HCEC 1CT (cell line): ENCODE measurements around the gene REV3L.
"Not testable (repeated sequence)": the region's sequence is repeated elsewhere in the genome, so short reads cannot be mapped to it uniquely, and the experiment has no call there.

Experiments used
- DNase-seq: peaks from one replicate; pipeline ENCODE4 v3.0.0-alpha.2; 2017

The REV3L gene

DNA sequence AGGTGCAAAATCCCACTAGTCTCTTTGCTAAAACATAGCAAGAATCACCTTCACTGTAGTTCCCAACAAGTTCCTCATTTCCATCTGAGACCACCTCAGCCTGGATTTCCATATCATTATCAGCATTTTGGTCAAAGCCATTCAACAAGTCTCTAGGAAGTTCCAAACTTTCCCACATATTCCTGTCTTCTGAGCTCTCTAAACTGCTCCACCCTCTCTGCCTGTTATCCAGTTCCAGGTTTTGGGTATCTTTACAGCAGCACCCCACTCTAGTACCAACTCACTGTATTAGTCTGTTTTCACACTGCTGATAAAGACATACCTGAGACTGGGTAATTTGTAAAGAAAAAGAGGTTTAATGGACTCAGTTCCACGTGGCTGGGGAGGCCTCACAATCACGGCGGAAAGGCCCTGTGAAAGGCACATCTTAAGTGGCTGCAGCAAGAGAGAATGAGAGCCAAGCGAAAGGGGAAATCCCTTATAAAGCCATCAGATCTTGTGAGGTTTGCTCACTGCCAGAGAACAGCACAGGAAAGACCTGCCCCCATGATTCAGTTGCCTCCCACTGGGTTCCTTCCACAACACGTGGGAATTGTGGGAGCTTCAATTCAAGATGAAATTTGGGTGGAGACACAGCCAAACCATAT lies 192.2 kb downstream of the REV3L start:
- not testable (repeated sequence) for DNase-seq

- DNase-seq, result not testable (repeated sequence)
These were observed 198.7 kb downstream of the REV3L start for GRCh38 chr6:111284356-111284755.

- no peak for DNase-seq
These were observed 199.3 kb downstream of the REV3L start for GRCh38 chr6:111283707-111284106.

- DNase-seq, result no peak
These were observed 200.5 kb downstream of the REV3L start for GRCh38 chr6:111282515-111282914.

GRCh38 chr6:111280445-111280955 lies 202.5 kb downstream of the REV3L start:
- DNase-seq, result no peak

DNA sequence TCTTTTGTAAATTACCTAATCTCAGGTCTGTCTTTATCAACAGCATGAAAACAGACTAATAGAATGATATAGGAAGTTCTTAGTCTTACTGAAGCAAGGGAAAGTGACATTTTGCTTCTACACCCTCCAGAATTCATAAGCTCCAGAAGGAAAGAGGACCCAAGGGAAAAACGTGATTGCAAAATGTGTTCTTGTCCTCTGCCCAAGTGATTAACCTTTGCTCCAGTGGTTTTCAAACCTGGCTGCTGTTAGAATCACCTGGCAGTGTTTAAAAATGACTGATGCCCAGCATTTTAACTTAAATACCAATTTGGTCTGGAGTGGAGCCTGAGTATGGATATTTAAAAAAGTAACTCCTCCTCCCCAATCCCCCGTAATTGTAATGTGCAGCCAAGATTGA lies 204.3 kb downstream of the REV3L start:
- no peak for DNase-seq

DNA sequence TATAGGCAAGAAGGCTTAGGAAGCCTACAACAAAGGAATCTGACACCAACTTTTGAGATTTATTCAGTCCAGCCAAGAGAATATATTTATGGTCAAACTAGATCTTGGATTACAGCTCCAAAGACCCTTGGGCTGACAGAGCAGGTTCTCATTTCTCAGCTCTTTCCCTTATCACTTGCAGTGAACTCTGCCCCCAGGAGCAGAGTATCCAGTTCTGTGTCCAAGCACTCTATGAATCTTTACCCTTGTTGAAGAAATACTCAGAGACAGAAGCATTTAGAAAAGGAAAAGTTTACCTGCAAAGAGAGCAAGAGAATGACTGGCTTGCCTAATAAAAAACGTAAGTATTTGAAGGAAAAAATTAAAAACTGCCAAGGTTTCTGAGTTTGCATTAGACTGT lies 205.2 kb downstream of the REV3L start:
- no peak for DNase-seq

- DNase-seq, result no peak
These were observed 206.3 kb downstream of the REV3L start for GRCh38 chr6:111276736-111277135.

- DNase-seq, result no peak
These were observed 206.7 kb downstream of the REV3L start for GRCh38 chr6:111276335-111276734.

- no peak for DNase-seq
These were observed 208.3 kb downstream of the REV3L start for GRCh38 chr6:111274593-111275217.

GRCh38 chr6:111270121-111270520 lies 212.9 kb downstream of the REV3L start:
- no peak for DNase-seq

GRCh38 chr6:111269401-111269970 lies 213.5 kb downstream of the REV3L start:
- peak; percentile 27 for DNase-seq

GRCh38 chr6:111267764-111268333 lies 215.2 kb downstream of the REV3L start:
- DNase-seq, result no peak

DNA sequence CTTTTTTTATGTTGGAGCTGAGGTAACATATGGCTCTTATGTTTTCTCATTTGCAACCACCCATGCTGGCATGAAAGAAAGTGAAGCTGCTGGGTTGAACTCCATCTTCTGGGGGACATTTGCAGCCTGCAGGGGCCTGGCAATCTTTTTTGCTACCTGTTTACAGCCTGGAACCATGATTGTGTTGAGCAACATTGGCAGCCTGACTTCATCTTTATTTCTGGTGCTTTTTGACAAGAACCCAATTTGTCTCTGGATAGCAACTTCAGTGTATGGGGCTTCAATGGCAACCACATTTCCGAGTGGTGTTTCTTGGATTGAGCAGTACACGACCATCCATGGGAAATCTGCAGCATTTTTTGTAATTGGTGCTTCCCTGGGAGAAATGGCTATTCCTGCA lies 216.7 kb downstream of the REV3L start:
- DNase-seq, result no peak

DNA sequence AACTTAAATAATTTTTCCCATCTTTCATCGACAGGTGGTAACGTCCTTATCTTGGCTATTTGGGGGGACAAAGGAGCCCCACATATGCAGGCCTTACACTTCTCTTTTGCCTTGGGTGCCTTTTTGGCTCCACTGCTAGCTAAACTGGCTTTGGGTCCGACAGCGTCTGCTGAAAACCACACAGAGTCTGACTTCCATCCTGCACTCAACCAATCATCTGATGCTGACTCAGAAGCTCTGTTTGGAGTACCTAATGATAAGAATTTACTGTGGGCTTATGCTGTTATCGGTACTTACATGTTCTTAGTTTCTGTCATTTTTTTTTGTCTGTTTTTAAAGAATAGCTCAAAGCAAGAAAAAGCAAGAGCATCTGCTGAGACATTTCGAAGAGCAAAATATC lies 217.2 kb downstream of the REV3L start:
- DNase-seq, result no peak

GRCh38 chr6:111263837-111264236 lies 219.2 kb downstream of the REV3L start:
- DNase-seq, result peak; percentile 83

GRCh38 chr6:111260570-111261298 lies 222.3 kb downstream of the REV3L start:
- DNase-seq, result no peak

GRCh38 chr6:111259089-111259831 lies 223.8 kb downstream of the REV3L start:
- peak; percentile 99 for DNase-seq

DNA sequence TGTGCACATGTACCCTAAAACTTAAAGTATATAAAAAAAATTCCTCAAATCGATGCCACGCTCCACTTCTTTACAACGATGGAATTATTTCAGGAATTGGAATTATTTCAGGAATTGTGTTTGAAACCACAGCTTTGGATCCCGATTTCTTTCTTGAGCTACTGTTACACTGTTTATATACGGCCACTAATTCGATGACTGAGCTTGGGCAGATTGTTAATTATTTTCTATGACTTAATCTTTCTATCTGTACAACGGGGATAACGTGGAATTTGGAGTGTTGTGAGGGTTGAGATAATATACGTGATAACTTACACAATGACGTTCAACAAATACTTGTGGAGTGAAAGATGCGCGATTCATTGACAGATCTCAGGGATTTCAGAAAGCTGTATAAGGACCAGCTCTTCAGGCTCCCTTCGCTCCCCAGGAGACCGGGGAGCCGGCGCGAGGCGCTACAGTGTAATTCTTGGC lies 224.4 kb downstream of the REV3L start:
- DNase-seq, result peak; percentile 51

DNA sequence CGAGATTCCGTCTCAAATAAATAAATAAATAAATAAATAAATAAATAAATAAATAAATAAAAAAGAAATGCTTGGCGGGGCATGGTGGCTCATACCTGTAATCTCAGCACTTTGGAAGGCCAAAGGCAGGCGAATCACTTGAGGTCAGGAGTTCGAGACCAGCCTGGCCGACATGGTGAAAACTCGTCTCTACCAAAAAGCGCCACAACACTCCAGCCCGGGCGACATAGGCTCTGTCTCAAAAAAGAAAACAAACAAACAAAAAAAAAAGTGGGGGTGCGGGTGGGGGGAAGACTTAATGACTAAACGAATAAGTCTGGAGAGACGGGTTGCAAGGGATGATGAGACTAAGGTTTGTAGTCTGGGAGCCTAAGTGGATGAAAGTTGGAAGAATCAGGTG lies 225.0 kb downstream of the REV3L start:
- no peak for DNase-seq

GRCh38 chr6:111256646-111257045 lies 226.4 kb downstream of the REV3L start:
- peak; percentile 36 for DNase-seq

GRCh38 chr6:111255838-111256237 lies 227.2 kb downstream of the REV3L start:
- not testable (repeated sequence) for DNase-seq
